Activated CD4-positive, alpha-beta memory T cell treated with anti-CD3 and anti-CD28 coated beads, Interleukin-2, amount 10 ng/mL, durations not matched to agents 7 days and 5 days (primary cell): ENCODE measurements around the gene LAMC3. TPM values are rescaled to one million over a fixed set of nuclear protein-coding genes. Genes with fewer than 3 reads are reported as not detected.

Experiments used
- CTCF ChIA-PET: fragments of 350-600 bp; sonication (Branson Sonifier 250); formaldehyde crosslinking; loops from one replicate; lab custom pipeline; 2021; ENCODE audit warnings: antibody characterized with exemption, inconsistent platforms; lab: Charles Lee
- POLR2A ChIA-PET: fragments of 350-600 bp; sonication (Branson Sonifier 250); formaldehyde crosslinking; loops from one replicate; lab custom pipeline; 2021; ENCODE audit warnings: antibody characterized with exemption; lab: Charles Lee
- DNase-seq: peaks from one replicate; pipeline ENCODE4 v3.0.0-alpha.2; 2020
- H3K27ac Mint-ChIP-seq: one replicate; pipeline ENCODE4 v1.8.0; 2021; ENCODE audit warnings: mild to moderate bottlenecking, mixed read lengths
- H3K27me3 Mint-ChIP-seq: one replicate; pipeline ENCODE4 v1.8.0; 2021; ENCODE audit warnings: mixed read lengths
- H3K36me3 Mint-ChIP-seq: one replicate; pipeline ENCODE4 v1.8.0; 2021; ENCODE audit warnings: low read depth, mixed read lengths
- H3K4me1 Mint-ChIP-seq: one replicate; pipeline ENCODE4 v1.8.0; 2021; ENCODE audit warnings: mixed read lengths
- H3K4me3 Mint-ChIP-seq: one replicate; pipeline ENCODE4 v1.8.0; 2021; ENCODE audit warnings: mild to moderate bottlenecking, mixed read lengths
- H3K9me3 Mint-ChIP-seq: one replicate; pipeline ENCODE4 v1.8.0; 2021; ENCODE audit warnings: mixed read lengths
- total RNA-seq, 2 experiments: library from RNA; stranded (reverse); gene quantifications; one replicate each; pipeline ENCODE4 v1.2.3, GENCODE V29; 2021

Gene LAMC3
- total RNA-seq, 2 experiments from 2014 or later: not detected

GRCh38 chr9:131043646-131044045 lies 34.7 kb downstream of the LAMC3 start:
- Mint-ChIP-seq H3K36me3 (no peaks in the 10 kb centered on the region), H3K27ac (no peak overlapping the region), H3K4me3 (no peak overlapping the region), H3K27me3 (peaks cover 3% of the 10 kb centered on the region), H3K9me3 (no peaks in the 10 kb centered on the region), H3K4me1 (peaks cover 5% of the 10 kb centered on the region)
- DNase-seq: no peak
- POLR2A ChIA-PET: no interaction called here
- CTCF ChIA-PET: interaction anchor here (0.7 to 1.2 kb wide), 7 partner anchors 10 to 337 kb away, joined by 3 to 4 read pairs (median 3); no protein-coding TSS in a partner anchor

GRCh38 chr9:131045300-131046092 lies 36.5 kb downstream of the LAMC3 start:
- ChIA-PET POLR2A (no interaction called here), CTCF (interaction anchor here (0.6 to 3.5 kb wide), 18 partner anchors 8 to 957 kb away, joined by 3 to 44 read pairs (median 5); no protein-coding TSS in a partner anchor)
- Mint-ChIP-seq H3K9me3 (no peaks in the 10 kb centered on the region), H3K4me3 (no peak overlapping the region), H3K4me1 (peaks cover 5% of the 10 kb centered on the region), H3K27ac (no peak overlapping the region), H3K36me3 (no peaks in the 10 kb centered on the region), H3K27me3 (peaks cover 3% of the 10 kb centered on the region)
- peak; percentile 24 for DNase-seq

GRCh38 chr9:131046093-131046380 lies 37.1 kb downstream of the LAMC3 start:
- CTCF ChIA-PET: interaction anchor here (0.6 to 3.5 kb wide), 40 partner anchors 9 to 956 kb away, joined by 3 to 44 read pairs (median 3); partner anchors contain the start of gene FUBP3
- Mint-ChIP-seq H3K27ac (no peak overlapping the region), H3K4me1 (peaks cover 5% of the 10 kb centered on the region), H3K36me3 (no peaks in the 10 kb centered on the region), H3K9me3 (no peaks in the 10 kb centered on the region), H3K4me3 (no peak overlapping the region), H3K27me3 (no peaks in the 10 kb centered on the region)
- POLR2A ChIA-PET: no interaction called here
- no peak for DNase-seq

- no peaks in the 10 kb centered on the region for H3K27me3 Mint-ChIP-seq
- no peaks in the 10 kb centered on the region for H3K36me3 Mint-ChIP-seq
- H3K4me1 Mint-ChIP-seq: peaks cover 5% of the 10 kb centered on the region
- CTCF ChIA-PET: interaction anchor here (0.6 to 3.5 kb wide), 43 partner anchors 10 to 956 kb away, joined by 3 to 44 read pairs (median 3); partner anchors contain the start of gene FUBP3
- H3K4me3 Mint-ChIP-seq: no peak overlapping the region
- POLR2A ChIA-PET: no interaction called here
- peak; percentile 75 for DNase-seq
- H3K27ac Mint-ChIP-seq: no peak overlapping the region
- H3K9me3 Mint-ChIP-seq: no peaks in the 10 kb centered on the region
Observed at GRCh38 chr9:131046581-131047202, 37.7 kb downstream of the LAMC3 start.

- H3K36me3 Mint-ChIP-seq: no peaks in the 10 kb centered on the region
- no peaks in the 10 kb centered on the region for H3K27me3 Mint-ChIP-seq
- no peak for DNase-seq
- no peak overlapping the region for H3K27ac Mint-ChIP-seq
- H3K4me1 Mint-ChIP-seq: peaks cover 5% of the 10 kb centered on the region
- no peak overlapping the region for H3K4me3 Mint-ChIP-seq
- ChIA-PET CTCF (interaction anchor here (0.7 to 3.5 kb wide), 4 partner anchors 9 to 1465 kb away, joined by 3 to 44 read pairs (median 20); no protein-coding TSS in a partner anchor), POLR2A (no interaction called here)
- H3K9me3 Mint-ChIP-seq: no peaks in the 10 kb centered on the region
Observed at GRCh38 chr9:131048332-131048731, 39.4 kb downstream of the LAMC3 start.

- peaks cover 5% of the 10 kb centered on the region for H3K4me1 Mint-ChIP-seq
- POLR2A ChIA-PET: no interaction called here
- DNase-seq: no peak
- H3K9me3 Mint-ChIP-seq: no peaks in the 10 kb centered on the region
- H3K36me3 Mint-ChIP-seq: no peaks in the 10 kb centered on the region
- CTCF ChIA-PET: interaction anchor here (1.0 to 1.2 kb wide), 3 partner anchors 8 to 79 kb away, joined by 3 read pairs; no protein-coding TSS in a partner anchor
- H3K4me3 Mint-ChIP-seq: no peak overlapping the region
- H3K27ac Mint-ChIP-seq: no peak overlapping the region
- no peaks in the 10 kb centered on the region for H3K27me3 Mint-ChIP-seq
Observed at GRCh38 chr9:131048820-131049219, 39.8 kb downstream of the LAMC3 start.

GRCh38 chr9:131049829-131050715 lies 41.1 kb downstream of the LAMC3 start:
- H3K36me3 Mint-ChIP-seq: no peaks in the 10 kb centered on the region
- POLR2A ChIA-PET: no interaction called here
- H3K27me3 Mint-ChIP-seq: no peaks in the 10 kb centered on the region
- H3K4me1 Mint-ChIP-seq: peaks cover 5% of the 10 kb centered on the region
- DNase-seq: no peak
- H3K9me3 Mint-ChIP-seq: no peaks in the 10 kb centered on the region
- H3K4me3 Mint-ChIP-seq: no peak overlapping the region
- no peak overlapping the region for H3K27ac Mint-ChIP-seq
- CTCF ChIA-PET: interaction anchor here (1.0 to 1.2 kb wide), 3 partner anchors 7 to 899 kb away, joined by 3 read pairs; no protein-coding TSS in a partner anchor

- ChIA-PET CTCF (interaction anchor here (1.0 kb wide), 1 partner anchor 898 kb away, joined by 3 read pairs; no protein-coding TSS in a partner anchor), POLR2A (no interaction called here)
- Mint-ChIP-seq H3K4me1 (peaks cover 5% of the 10 kb centered on the region), H3K27ac (no peak overlapping the region), H3K36me3 (no peaks in the 10 kb centered on the region), H3K27me3 (no peaks in the 10 kb centered on the region), H3K9me3 (no peaks in the 10 kb centered on the region), H3K4me3 (no peak overlapping the region)
- no peak for DNase-seq
Observed at GRCh38 chr9:131050831-131051230, 41.9 kb downstream of the LAMC3 start.

- no peaks in the 10 kb centered on the region for H3K9me3 Mint-ChIP-seq
- DNase-seq: no peak
- CTCF ChIA-PET: no interaction called here
- POLR2A ChIA-PET: no interaction called here
- peaks cover under 1% of the 10 kb centered on the region for H3K4me1 Mint-ChIP-seq
- no peak overlapping the region for H3K4me3 Mint-ChIP-seq
- no peak overlapping the region for H3K27ac Mint-ChIP-seq
- H3K27me3 Mint-ChIP-seq: no peaks in the 10 kb centered on the region
- no peaks in the 10 kb centered on the region for H3K36me3 Mint-ChIP-seq
Observed at GRCh38 chr9:131051592-131052517, 42.9 kb downstream of the LAMC3 start.

- no peak for DNase-seq
- Mint-ChIP-seq H3K9me3 (no peaks in the 10 kb centered on the region), H3K27ac (no peak overlapping the region), H3K27me3 (no peaks in the 10 kb centered on the region), H3K4me3 (no peak overlapping the region), H3K4me1 (no peaks in the 10 kb centered on the region), H3K36me3 (no peaks in the 10 kb centered on the region)
- ChIA-PET CTCF (interaction anchor here (0.6 to 1.1 kb wide), 4 partner anchors 10 to 290 kb away, joined by 3 read pairs; no protein-coding TSS in a partner anchor), POLR2A (no interaction called here)
Observed at GRCh38 chr9:131053896-131054295, 44.9 kb downstream of the LAMC3 start.

GRCh38 chr9:131056781-131057506 lies 48.0 kb downstream of the LAMC3 start:
- CTCF ChIA-PET: interaction anchor here (0.5 to 4.3 kb wide), 8 partner anchors 8 to 279 kb away, joined by 3 to 36 read pairs (median 4); partner anchors contain the start of gene NUP214

More at GRCh38 chr9:131056781-131057506, 48.0 kb downstream of the LAMC3 start:
- Mint-ChIP-seq H3K4me1 (no peaks in the 10 kb centered on the region), H3K36me3 (no peaks in the 10 kb centered on the region), H3K27me3 (no peaks in the 10 kb centered on the region), H3K27ac (no peak overlapping the region), H3K4me3 (no peak overlapping the region), H3K9me3 (no peaks in the 10 kb centered on the region)
- DNase-seq: no peak
- POLR2A ChIA-PET: interaction anchor here (1.0 kb wide), 1 partner anchor 11 kb away, joined by 3 read pairs; no protein-coding TSS in a partner anchor
